NCI-H2107 treated with DMSO at 0.1 percent for 48 hours (cell line): Measurements from ENCODE around the gene DAND5.

Experiments used
- DNase-seq: peaks from one replicate; lab custom pipeline; 2025; ENCODE audit not compliant: unreplicated experiment; lab: John Stamatoyannopoulos, UW

Gene DAND5

GRCh38 chr19:13008926-13009787, 39.8 kb downstream of the DAND5 start:
- no peak for DNase-seq

GRCh38 chr19:13010038-13010991, 40.9 kb downstream of the DAND5 start:
- no peak for DNase-seq

- DNase-seq: no peak
Observed at GRCh38 chr19:13010992-13011652, 41.7 kb downstream of the DAND5 start.

- no peak for DNase-seq
Observed at GRCh38 chr19:13011653-13012389, 42.4 kb downstream of the DAND5 start.

DNA sequence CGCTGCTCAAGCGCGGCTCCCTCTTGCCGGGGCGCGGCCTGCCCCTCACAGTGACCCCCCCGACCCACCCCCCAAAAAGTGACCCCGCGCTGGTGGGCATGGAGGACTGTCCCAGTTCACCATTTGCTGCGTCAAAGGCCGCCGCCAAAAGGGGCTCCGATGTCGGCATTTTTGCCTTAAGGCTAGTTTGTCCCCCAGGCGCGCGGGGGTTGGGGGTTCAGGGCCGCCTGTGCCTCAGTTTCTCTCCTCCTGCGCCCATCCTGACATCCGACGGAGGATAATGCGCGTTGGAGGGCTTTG, 43.0 kb downstream of the DAND5 start:
- no peak for DNase-seq

DNA sequence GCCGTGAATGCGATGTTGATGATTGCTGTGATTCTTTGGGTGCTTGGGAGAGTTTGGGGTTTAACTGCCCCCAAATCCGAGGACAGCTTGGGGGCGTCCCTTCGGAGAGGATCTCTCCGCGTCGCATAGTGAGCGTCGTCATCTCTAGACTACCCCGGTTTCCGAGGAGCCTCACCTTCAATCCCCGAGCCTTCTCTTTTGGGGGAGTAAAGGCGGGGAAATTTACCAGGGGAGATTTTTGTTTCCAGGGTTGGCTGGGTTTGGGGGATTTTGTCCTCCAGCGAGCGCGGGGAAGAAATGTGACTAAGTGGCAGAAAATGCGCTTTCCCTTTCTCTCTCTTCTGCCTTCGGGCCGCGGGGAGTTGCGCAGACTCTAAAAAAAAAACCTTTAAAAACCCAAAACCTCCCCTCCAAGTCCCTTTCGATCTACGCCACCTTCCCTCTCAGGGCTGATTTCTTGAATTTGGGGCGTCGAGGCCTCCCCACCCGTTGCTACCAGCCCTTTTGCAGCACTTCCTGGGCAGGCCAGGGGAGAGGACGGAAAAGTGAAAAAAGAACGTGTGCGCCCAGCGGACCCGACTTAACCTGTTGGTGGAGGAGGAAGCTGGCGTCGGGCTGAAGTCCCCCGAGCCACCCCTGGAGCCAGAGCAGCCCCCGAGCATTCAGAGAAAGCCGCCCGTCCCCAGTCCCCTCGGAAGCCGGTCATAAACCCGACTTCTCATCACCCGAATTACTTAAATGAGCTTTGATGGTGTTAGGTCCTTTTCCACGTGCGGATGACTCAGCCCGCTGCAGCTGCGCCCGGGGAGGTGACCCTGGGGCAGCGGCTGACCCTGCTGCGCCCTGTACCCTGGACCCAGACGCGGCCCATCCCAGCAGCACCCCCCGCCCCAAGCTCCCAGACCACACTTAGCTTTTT, 43.6 kb downstream of the DAND5 start:
- DNase-seq: no peak

DNA sequence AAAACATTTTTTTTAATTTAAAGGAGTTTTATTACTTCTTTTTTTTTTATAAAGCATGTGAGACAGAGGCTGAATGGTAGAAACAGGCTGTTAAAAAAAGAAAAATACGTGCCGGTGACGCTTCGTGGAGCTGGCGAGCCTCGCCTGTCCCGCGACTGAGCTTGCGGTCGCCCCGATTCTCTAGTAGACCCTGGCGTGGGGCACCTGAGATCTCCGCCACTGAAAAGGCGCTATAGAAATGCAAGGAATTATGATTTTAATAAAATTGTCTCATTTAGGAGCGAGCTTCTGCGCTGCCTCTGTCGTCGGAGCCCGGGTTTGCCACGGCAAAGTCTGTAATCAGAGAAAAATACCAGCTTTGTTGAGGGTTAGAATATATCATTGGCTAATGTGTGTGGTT, 44.3 kb downstream of the DAND5 start:
- DNase-seq: no peak

DNA sequence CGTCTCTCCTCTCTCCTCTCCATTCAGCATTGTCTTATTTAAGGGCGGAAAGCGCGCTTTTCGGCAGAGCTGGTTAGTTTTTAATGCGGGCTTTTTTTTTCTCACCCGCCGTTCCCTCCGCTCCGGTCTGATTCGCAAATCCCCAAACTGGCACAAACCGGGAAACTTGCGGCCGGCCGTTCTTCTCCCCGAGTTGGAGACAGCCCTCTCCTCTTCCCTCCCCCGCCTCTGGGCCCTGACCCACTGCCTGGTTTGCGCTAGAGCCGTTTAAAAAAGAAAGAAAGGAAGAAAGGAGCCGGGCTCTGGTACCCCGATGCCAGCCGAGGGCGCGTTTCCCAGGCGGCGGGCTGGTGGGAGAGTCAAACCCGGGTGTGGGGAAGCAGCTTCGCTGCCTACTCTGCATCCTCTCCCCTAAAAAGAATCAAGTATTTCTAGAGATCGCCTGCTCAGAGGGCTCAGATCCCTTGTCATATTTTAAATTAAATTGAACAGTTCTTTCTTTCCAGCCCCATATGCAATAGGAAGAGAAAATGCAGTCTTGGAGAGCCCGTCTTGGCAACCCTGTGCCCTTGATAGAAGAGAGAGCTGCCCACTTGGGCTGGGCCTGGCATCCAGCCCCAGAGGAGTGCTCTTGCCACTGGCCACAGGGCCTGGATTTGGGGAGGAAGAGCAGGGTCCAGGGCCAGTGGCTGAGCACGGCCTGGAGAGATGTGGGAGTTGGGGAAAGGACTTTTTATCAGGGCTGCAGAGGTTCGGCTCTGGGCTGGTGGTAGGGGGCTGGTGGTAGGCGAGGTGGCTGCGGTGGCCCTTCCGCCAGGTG, 44.9 kb downstream of the DAND5 start:
- no peak for DNase-seq

GRCh38 chr19:13014921-13015280, 45.5 kb downstream of the DAND5 start:
- no peak for DNase-seq

DNA sequence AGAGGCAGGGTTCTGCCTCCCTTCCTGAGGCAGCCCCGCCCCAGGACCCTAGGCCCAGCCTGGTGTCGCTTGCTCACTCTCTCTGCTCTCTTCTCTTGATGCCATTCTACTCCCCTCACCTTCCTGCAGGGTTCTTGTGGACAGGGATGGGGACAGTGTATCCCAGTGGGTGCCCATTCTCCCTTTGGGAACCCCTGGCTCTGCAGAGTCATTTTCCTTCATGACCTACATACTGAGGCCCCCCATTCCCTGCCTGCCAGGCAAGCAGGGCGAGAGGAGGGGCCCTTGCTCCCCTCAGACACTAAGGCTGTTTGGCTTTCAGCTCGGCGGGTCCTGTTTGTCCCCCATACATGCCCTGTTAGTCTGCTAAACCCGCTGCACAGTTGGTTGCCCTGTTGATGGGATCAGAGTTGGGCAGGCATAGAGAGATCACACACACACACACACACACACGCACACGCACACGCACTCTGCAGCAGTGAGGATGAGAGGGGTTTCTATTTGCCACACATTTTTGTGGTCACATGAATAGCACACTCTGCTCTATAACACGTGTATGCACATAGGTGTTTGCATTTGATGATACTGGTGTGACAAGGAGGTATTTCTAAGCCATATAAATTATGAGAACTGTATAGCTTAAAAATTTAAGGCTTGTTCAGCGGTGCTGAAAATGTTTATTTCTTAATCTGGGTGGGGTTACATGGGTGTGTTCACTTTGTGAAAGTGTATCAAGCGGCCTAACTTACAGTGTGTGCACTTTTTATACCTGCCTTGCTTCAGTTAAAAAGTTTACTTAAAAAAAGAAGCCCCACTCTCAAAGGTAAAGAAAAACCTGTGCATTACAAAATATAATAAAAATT, 46.2 kb downstream of the DAND5 start:
- no peak for DNase-seq

GRCh38 chr19:13016245-13016627, 46.9 kb downstream of the DAND5 start:
- DNase-seq: no peak

DNA sequence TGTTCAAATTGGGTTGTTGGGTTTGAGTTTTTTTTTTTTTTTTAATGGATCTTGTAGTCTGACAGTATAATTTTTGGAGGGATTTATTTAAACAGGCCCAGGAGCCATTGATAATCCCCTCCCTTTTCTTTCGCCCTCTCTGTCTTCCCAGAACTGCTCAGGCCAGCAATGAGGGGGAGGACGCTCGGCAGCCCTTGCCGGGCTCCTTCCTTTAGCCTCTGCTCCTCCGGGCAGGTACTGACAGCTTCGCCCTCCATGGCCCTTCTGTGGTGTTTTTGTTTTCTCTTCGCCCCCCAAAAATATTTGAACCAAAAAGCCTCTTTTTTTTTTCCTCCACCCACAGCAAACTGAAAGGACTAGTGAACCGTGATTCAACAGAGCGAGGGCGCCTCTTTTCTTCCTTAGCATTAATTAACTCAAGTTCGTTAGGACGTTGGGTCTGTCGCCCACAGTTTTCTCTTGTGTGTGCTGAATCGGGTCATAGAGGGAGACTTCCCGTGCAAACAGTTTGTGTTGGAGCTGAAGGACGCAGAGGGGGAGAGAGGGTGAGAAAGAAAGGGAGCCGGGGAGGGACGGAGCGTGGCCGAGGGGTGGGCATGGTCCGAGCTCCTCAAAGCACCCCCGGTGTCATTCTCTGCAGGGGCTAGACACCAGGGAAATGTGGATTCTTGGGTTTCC, 47.4 kb downstream of the DAND5 start:
- no peak for DNase-seq

GRCh38 chr19:13017306-13018034, 48.1 kb downstream of the DAND5 start:
- DNase-seq: no peak

- no peak for DNase-seq
Observed at GRCh38 chr19:13018035-13018914, 48.9 kb downstream of the DAND5 start.

GRCh38 chr19:13019332-13019731, 50.0 kb downstream of the DAND5 start:
- no peak for DNase-seq

- no peak for DNase-seq
Observed at GRCh38 chr19:13020002-13020414, 50.6 kb downstream of the DAND5 start.
